ENCODE data around the gene KIF21B.

KIF21B gene

DNA sequence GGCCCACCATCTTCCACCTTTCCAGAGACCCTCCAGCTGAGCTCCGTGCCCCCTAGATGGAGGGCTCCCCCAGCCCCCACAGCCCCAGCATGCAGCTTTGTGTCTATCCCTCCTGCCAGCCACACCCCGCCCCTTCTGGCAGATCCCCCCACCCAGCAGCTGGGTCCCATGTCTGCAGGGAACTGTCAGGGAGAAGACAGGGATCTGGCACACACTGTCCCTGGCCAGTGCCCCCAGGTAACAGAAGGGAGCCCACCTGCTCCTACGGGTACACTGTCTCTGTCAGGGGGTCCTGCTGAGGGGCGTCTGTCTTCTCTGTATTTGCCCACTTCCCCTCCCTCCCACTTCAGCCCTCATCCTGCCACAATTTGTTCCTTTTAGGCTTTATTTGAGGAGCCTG, 11.2 kb upstream of the KIF21B start:
- TF ChIP-seq, protein P1, sequence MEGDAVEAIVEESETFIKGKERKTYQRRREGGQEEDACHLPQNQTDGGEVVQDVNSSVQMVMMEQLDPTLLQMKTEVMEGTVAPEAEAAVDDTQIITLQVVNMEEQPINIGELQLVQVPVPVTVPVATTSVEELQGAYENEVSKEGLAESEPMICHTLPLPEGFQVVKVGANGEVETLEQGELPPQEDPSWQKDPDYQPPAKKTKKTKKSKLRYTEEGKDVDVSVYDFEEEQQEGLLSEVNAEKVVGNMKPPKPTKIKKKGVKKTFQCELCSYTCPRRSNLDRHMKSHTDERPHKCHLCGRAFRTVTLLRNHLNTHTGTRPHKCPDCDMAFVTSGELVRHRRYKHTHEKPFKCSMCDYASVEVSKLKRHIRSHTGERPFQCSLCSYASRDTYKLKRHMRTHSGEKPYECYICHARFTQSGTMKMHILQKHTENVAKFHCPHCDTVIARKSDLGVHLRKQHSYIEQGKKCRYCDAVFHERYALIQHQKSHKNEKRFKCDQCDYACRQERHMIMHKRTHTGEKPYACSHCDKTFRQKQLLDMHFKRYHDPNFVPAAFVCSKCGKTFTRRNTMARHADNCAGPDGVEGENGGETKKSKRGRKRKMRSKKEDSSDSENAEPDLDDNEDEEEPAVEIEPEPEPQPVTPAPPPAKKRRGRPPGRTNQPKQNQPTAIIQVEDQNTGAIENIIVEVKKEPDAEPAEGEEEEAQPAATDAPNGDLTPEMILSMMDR (IDR thresholded peaks at IDR 0.05): no peak

DNA sequence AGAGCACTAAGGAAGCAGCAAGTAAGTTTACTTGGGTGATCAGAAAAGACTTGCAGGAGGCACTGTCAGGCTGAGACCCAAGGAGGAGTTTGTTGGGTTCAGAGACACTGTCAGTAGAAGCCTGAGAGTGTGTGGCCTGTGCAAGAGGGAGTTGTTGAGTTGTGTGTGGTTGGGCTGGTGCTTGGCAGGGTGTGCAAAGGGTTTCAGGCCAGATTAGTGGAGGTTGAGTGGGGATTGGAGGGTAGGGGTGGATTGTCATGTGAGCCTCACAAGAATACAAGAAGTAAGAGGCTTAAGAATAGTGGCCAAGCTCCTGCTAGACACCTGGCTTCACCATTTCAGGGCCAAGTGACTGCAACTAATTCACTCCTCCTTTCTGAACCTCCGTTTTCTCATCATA, 8.9 kb upstream of the KIF21B start:
- TF ChIP-seq, protein P1 (IDR thresholded peaks at IDR 0.05): no peak

DNA sequence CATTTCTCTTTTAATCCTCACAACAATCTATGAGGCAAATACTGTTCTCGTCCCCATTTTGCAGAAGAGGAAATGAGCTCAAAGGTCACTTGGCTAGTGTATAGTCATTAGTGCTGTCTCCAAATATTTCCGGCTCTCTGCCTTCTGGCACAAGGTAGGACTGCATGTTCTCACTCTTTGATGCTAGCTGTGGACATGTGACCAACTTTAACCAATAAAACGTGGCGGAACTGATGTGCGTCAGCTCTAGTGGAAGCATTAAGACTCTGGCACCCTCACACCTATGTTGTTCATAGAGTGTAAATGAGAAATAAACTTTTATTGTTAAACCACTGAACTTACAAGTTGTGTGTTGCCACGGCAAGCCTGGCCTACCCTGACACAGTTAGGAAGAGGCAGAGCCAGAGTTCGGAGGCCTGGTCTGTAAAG, 5.0 kb upstream of the KIF21B start:
- TF ChIP-seq, protein P1 (IDR thresholded peaks at IDR 0.05): no peak

DNA sequence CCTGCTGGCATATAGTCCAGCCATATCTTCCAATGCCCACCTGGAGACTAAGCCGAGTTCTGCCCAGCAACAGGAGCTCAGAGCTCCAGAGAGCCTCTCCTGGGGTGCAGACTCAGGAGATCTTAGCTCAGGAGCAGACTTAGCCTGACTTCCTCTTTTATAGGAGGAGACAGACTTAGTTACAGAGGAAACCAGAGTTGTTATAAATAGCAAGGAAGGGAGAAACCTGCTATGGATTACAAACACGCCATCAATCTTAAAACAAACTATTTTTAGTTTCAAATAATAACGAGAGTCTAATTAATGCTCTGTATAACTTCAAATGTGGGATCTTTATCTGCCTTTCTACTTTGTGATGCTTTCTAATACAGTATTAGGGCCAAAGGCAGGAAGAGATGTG, 3.3 kb upstream of the KIF21B start:
- TF ChIP-seq, protein P1 (IDR thresholded peaks at IDR 0.05): no peak

DNA sequence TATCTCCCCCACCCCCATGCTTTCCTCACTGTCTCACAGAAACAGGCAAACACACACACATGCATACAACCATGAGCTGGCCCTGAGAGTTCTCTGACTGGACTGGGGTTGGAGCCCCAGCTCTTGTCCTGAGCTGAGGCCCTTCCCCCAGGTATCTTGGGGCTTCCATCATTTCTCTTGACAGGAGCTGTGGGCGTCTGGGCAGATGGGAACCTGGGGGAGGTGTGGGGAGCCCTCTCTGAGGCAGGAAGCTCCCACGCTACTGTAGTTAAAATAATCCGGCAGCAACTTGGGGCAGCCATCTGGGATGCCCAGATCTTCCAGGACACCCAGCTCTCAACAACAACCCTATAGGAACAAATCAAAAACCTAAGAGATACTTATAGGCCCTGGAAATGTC, 2.7 kb upstream of the KIF21B start:
- TF ChIP-seq, protein P1 (IDR thresholded peaks at IDR 0.05): no peak

DNA sequence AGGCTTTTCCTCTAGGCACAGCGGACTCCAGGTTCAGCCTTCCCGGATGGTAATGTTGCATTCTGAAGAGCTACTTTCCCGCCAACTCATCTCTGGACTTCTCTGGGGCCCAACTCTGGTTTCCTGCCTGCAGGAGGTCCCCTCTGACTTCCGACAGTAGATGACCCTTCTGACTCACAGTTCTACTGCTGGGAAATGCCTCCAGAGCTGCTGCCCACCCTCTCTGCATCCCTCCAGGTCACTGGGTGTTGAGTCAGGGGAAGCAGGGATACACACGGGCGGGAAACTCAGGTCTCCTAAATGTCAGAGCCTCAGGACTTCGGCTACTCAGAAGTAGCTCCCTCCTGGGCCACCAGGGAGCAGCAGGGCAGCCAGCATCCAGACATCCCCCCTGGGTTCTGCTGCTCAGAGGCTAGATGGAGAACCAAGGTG, 2.1 kb upstream of the KIF21B start:
- TF ChIP-seq, protein P1 (IDR thresholded peaks at IDR 0.05): no peak

DNA sequence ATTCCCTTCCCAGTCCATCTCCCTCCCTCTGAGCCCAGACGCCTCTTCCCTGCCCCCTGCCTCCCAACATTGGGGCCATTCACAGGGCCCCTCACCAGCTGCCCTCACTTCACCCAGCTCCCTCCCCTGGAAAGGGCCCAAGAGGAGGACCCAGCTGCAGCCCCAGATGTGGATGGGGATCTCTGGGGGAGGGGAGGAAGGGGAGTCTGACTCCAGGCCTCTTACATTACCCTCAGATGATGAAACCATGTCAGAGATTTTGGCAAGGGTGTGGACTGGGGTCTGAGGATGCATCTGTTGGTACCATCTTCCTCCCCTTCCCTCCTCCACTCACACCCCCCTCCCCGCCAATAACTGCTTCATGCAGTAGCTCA, 1.1 kb upstream of the KIF21B start:
- TF ChIP-seq, protein P1 (IDR thresholded peaks at IDR 0.05): no peak

DNA sequence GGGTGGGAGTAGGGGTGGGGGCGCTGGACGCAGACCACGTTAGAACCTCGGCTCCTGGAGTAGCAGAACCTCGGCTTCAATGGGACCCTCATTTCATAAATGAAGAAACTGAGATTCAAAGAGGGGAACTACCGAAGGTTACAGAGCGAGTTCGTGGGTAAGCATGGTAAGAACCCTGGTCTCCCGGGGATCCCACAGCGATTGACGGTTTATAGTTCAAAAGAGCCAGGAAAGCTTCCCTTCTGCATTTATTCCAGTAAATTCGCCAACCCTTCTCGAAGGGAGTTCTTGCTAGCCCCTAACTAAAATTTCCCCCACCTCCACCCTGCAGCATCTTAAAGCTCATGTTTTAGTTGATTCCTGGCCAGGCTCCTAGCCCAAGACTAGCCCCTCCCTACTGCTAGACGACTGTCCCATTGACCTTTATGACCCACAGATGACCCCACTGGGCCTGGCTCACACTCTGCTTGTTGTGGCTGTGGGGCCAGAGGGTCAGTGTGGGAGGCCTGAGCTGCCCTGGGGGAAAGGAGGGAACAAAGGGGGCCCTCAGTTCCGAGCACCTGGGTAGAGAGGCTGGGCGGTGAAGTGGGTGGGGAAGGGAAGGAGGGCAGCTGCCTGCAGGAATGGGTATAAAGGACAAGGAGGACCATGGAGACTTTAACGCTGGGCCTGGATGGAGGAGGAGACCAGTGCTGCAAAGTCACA, 558 bp upstream of the KIF21B start:
- TF ChIP-seq, protein P1 (IDR thresholded peaks at IDR 0.05): no peak
